Left renal pelvis (tissue), 4 donors: ENCODE measurements around the gene ITPRIP. TPM values are rescaled to one million over a fixed set of nuclear protein-coding genes. Genes with fewer than 3 reads are reported as not detected.

Experiments used
- DNase-seq, 4 donors: peaks; one replicate each; pipeline ENCODE4 v3.0.0-alpha.2; 2013; ENCODE audit warnings: low read depth in 4 of 4, low spot score in 3 of 4
- polyA plus RNA-seq, 4 donors: library from polyadenylated mRNA; unstranded; fragments of 120-200 nt; gene quantifications; one replicate each; pipeline ENCODE4 v1.2.1, GENCODE V29; 2013; ENCODE audit not compliant: insufficient read length in 4 of 4

The ITPRIP gene
- polyA plus RNA-seq, 4 donors: 9.4 to 25.6 (median 11.1) TPM

- DNase-seq: no peak
Observed at GRCh38 chr10:104311184-104311720, 27.0 kb downstream of the ITPRIP start.

GRCh38 chr10:104309980-104310978 lies 28.0 kb downstream of the ITPRIP start:
- DNase-seq: no peak

DNA sequence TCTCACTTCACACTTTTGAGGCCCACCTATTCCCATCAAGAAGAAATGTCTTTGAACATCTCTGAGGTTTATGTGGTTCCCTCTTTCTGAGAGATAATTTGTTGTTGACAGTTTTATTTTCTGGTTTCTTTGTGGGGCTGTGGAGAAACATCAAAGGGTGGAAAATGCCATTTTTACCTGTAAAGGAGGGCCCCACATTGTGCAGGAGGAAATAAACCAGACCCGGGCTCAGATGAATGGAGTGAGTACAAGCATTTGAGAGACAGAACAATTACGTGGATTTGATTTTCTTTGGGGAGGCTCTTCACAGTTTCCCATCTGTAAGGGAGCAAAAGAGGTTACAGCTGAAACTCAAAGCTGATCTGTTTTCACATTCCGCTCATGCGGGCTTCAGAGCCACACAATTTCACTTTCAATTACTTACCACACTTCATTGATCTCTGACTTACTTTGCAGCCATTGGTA lies 29.8 kb downstream of the ITPRIP start:
- DNase-seq: no peak

GRCh38 chr10:104307576-104308438 lies 30.5 kb downstream of the ITPRIP start:
- DNase-seq: no peak

GRCh38 chr10:104306897-104307296 lies 31.4 kb downstream of the ITPRIP start:
- DNase-seq: no peak

DNA sequence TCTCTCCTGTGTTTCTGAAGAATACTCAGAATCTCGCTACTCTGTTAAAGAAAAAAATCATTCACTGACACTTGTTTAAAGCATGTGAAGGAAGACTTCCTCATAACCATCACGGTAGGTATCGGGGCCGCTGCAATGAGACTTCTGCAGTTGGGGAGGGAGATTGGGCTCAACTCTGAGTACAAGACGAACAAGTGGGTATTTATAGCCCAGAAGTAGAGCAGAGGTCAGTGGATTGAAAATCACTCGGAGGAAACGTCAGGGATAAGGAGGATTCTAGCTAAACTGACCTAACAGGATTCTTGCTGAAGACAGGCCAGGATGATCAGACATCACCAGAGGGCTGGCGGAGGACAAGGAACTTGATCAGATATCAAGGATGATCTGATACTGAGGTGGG lies 33.3 kb downstream of the ITPRIP start:
- no peak for DNase-seq

DNA sequence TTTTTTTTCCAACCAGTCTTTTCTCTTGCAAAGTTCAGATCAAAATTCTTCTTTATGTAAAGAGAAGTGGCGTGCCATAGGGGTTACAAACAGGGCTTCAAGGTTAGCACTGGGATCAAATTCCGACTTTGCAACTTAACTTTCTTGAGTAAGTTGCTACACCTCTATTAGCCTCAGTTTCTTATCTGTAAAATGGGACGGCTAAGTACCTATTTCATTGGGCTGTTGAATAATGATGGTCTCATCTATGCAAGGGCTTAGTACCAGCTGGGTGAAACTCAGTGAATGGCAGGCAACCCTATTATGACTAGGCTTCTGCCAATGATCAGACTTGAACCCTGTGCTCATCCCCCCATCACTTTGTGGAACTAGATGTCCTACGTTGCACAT lies 33.9 kb downstream of the ITPRIP start:
- no peak for DNase-seq

GRCh38 chr10:104303594-104304355 lies 34.5 kb downstream of the ITPRIP start:
- DNase-seq: no peak

- no peak for DNase-seq
Observed at GRCh38 chr10:104301907-104302690, 36.2 kb downstream of the ITPRIP start.

- DNase-seq: no peak
Observed at GRCh38 chr10:104300736-104301292, 37.5 kb downstream of the ITPRIP start.

DNA sequence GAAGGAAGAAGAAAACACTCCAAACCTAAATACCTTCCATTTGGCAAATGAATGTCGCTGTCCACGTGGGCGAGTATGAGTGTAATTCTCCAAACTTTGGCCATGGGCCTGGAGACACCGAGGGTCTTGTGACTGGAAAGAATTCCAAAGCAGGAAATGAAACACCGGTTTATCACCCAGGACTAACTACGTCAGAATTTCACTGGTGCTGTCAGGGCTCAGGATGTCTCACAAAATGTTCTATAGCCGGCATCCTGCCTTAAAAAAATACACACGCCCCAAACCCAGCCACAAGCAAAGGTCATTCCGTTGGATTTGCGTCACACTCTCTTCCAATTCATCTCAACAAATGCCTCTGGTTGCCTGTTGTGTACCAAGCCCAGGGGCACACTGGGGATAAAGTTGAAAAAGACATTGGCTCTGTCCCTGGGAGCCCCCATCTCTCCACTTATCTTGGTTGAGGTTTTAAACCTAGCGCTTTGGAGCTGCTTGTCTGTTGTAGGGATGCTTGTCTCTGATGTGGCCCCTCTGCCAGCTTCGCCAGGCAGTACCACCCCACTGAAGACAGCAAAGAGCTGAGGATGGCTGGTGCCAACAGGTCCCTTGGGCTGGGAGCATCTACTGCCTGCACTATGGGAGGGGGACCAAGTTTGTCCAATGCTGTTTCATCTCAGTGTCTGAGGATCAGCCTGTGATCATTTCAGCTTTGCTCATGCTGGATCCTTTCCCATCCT lies 38.1 kb downstream of the ITPRIP start:
- DNase-seq: no peak

GRCh38 chr10:104299031-104299904 lies 39.0 kb downstream of the ITPRIP start:
- no peak for DNase-seq

DNA sequence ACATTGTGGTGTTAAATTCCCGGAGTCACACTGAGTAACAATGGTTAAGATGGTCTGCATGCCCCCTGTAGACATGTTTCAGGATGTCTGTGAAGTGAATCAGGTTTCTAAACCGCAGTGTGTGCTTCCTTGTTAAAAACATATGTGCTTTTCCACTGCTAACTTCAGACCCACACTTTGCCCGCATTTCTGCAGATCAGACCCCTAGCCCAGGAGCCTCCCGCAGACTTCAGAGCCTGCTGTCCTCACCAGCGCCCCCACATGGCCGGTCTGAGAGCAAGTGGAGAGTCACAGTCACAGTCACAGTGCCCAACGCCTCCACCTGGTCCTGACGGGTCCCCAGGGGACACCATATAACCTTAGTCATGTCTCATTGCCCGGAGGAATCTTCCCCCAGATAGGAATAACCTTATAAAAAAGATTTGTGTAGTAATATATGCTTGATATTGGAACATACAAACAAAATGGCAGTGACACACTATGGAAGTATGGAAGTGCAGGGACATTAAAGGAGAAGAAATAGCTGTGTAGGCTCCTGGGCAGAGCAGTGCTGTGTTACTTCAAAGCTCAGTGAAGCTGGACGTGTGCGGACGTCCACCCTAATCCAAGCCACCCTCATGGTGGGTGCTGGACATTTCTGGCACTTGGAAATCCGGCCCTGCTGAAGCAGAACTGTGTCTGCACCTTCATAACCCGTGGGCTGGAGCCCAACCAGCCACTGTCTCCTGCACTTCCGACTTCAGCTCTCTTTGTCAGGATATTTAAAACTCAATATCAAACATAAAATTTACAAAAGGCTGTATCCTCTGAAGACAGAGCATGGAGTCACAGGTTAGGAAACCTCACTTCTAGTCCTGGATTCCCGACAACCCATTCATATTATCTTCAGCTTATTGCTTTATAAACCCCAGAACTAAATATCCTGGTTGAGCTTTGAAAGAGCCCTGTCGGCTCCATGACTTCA lies 40.3 kb downstream of the ITPRIP start:
- no peak for DNase-seq

DNA sequence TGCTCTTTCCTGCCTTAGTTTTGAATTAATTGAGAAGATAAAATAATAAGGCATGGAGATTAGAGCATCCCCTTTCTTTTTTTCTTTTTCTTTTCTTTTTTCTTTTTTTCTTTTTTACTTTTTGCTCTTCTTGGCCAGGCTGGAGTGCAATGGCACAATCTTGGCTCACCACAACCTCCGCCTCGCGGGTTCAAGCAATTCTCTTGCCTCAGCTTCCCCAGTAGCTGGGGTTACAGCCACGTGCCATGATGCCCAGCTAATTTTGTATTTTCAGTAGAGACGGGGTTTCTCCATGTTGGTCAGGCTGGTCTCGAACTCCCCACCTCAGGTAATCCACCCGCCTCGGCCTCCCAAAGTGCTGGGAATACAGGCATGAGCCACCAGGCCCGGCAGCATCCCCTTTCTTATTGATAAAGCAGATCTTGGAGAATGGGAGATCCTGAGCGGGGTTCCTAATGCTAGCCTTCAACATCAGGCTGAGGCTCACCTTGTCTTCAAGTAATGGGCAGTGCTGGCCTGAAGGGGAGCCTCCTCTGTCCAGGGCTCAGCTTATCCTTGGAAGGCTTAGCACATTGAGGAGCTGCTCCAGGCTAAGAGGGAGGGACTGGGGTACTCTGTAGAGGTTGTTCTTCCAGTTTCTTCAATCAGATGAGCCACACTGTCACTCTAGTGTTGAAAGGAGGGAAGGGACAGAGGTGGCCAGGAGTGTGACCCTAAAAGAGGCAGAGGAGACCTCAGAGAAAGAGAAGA lies 41.4 kb downstream of the ITPRIP start:
- no peak for DNase-seq

DNA sequence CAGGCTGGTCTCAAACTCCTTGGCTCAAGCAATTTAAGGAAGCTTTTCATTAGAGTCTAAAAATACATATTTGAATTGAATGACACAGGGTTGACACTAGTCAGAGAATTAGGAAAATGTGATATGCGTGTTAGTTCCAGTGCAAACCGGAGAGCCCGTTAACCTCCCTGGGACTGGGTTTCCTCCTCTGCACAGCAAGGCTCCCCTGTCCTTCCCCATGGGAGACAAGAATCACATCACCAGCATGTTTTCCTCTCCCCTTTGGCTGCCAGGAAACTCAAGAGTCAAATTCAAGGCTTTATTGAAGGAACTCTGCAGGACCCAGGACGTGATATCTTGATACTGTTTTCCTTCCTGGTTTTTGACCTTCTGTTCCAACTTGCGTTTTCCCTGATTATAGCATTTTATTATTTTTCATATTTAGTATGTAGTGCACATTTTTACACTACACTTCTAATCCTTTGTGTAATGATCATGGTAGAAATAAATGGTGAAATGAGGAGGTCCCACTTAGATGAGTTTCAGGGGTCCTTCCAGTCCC lies 44.4 kb downstream of the ITPRIP start:
- DNase-seq: no peak
